Activated T-helper 1 cell treated with anti-CD3 and anti-CD28 coated beads, Interleukin-2, amount 50 U/mL, for 16 hours (primary cell): Measurements from ENCODE around the gene TNIK.
"Not testable (repeated sequence)": the region's sequence is repeated elsewhere in the genome, so short reads cannot be mapped to it uniquely, and the experiment has no call there.

Experiments
- DNase-seq, 2 donors: peaks; one replicate each; pipeline ENCODE4 v3.0.0-alpha.2; 2020; ENCODE audit warnings: low read depth in 1 of 2, low spot score in 1 of 2

Gene TNIK

GRCh38 chr3:171388527-171388926, 71.7 kb downstream of the TNIK start:
- DNase-seq, result no peak

GRCh38 chr3:171387062-171387461, 73.1 kb downstream of the TNIK start:
- DNase-seq, result no peak

- DNase-seq, result no peak
Observed at GRCh38 chr3:171385086-171385485, 75.1 kb downstream of the TNIK start.

- no peak for DNase-seq
Observed at GRCh38 chr3:171384101-171384891, 75.9 kb downstream of the TNIK start.

GRCh38 chr3:171383206-171384018, 76.8 kb downstream of the TNIK start:
- DNase-seq, result no peak

GRCh38 chr3:171382347-171382746, 77.9 kb downstream of the TNIK start:
- DNase-seq, result not testable (repeated sequence)

GRCh38 chr3:171380711-171381425, 79.3 kb downstream of the TNIK start:
- no peak for DNase-seq

- no peak for DNase-seq
Observed at GRCh38 chr3:171379961-171380483, 80.2 kb downstream of the TNIK start.

GRCh38 chr3:171379281-171379680, 80.9 kb downstream of the TNIK start:
- no peak for DNase-seq

GRCh38 chr3:171378586-171378985, 81.6 kb downstream of the TNIK start:
- DNase-seq, result no peak

GRCh38 chr3:171377859-171378258, 82.3 kb downstream of the TNIK start:
- no peak for DNase-seq

GRCh38 chr3:171376596-171376947, 83.6 kb downstream of the TNIK start:
- no peak for DNase-seq

- DNase-seq, result no peak
Observed at GRCh38 chr3:171375666-171376595, 84.3 kb downstream of the TNIK start.

GRCh38 chr3:171374661-171375285, 85.4 kb downstream of the TNIK start:
- no peak for DNase-seq

GRCh38 chr3:171374260-171374659, 85.9 kb downstream of the TNIK start:
- no peak for DNase-seq

GRCh38 chr3:171373711-171374110, 86.5 kb downstream of the TNIK start:
- no peak for DNase-seq

GRCh38 chr3:171372694-171373093, 87.5 kb downstream of the TNIK start:
- no peak for DNase-seq

- DNase-seq, result no peak
Observed at GRCh38 chr3:171371354-171371753, 88.9 kb downstream of the TNIK start.

GRCh38 chr3:171369156-171369555, 91.0 kb downstream of the TNIK start:
- no peak for DNase-seq

- not testable (repeated sequence) for DNase-seq
Observed at GRCh38 chr3:171366738-171367137, 93.5 kb downstream of the TNIK start.
